IPS DF 4.7 (cell line): Measurements from ENCODE around the gene SLC35E4.
"Not testable (repeated sequence)": the region's sequence is repeated elsewhere in the genome, so short reads cannot be mapped to it uniquely, and the experiment has no call there.

Experiments
- DNase-seq: peaks from one replicate; pipeline ENCODE4 v3.0.0-alpha.2; 2013; ENCODE audit warnings: low spot score; ENCODE audit errors: extremely low read depth

SLC35E4 gene

GRCh38 chr22:30610299-30610698 is 25.3 kb upstream of the SLC35E4 start:
- DNase-seq = no peak

GRCh38 chr22:30611197-30611596 is 24.4 kb upstream of the SLC35E4 start:
- DNase-seq = no peak

- DNase-seq = no peak
These were observed 22.8 kb upstream of the SLC35E4 start for GRCh38 chr22:30612789-30613188.

- DNase-seq = no peak
These were observed 21.3 kb upstream of the SLC35E4 start for GRCh38 chr22:30614268-30614667.

GRCh38 chr22:30614879-30615278 is 20.7 kb upstream of the SLC35E4 start:
- DNase-seq = no peak

- no peak for DNase-seq
These were observed 20.0 kb upstream of the SLC35E4 start for GRCh38 chr22:30615543-30615954.

GRCh38 chr22:30617819-30618218 is 17.8 kb upstream of the SLC35E4 start:
- DNase-seq = no peak

GRCh38 chr22:30619909-30620308 is 15.7 kb upstream of the SLC35E4 start:
- not testable (repeated sequence) for DNase-seq

- DNase-seq = no peak
These were observed 9.2 kb upstream of the SLC35E4 start for GRCh38 chr22:30626413-30626812.

- DNase-seq = no peak
These were observed 8.1 kb upstream of the SLC35E4 start for GRCh38 chr22:30627471-30627870.

- no peak for DNase-seq
These were observed 7.1 kb upstream of the SLC35E4 start for GRCh38 chr22:30628491-30628890.

- DNase-seq = not testable (repeated sequence)
These were observed 4.1 kb upstream of the SLC35E4 start for GRCh38 chr22:30631469-30631868.

- no peak for DNase-seq
These were observed 929 bp upstream of the SLC35E4 start for GRCh38 chr22:30634471-30635233.

- no peak for DNase-seq
These were observed 871 bp downstream of the SLC35E4 start for GRCh38 chr22:30636226-30637077.

- no peak for DNase-seq
These were observed 2.1 kb downstream of the SLC35E4 start for GRCh38 chr22:30637701-30638114.

- DNase-seq = no peak
These were observed 4.8 kb downstream of the SLC35E4 start for GRCh38 chr22:30640361-30640760.

GRCh38 chr22:30640839-30641430 is 5.4 kb downstream of the SLC35E4 start:
- no peak for DNase-seq

GRCh38 chr22:30643055-30643875 is 7.7 kb downstream of the SLC35E4 start:
- no peak for DNase-seq

GRCh38 chr22:30646518-30647160 is 11.1 kb downstream of the SLC35E4 start:
- no peak for DNase-seq

- no peak for DNase-seq
These were observed 12.0 kb downstream of the SLC35E4 start for GRCh38 chr22:30647536-30647935.

GRCh38 chr22:30648825-30649224 is 13.2 kb downstream of the SLC35E4 start:
- DNase-seq = no peak
